NK-92 treated with Interleukin-12 subunit alpha and Interleukin-12 subunit beta, amount 100 ng/mL, for 24 hours (cell line): ENCODE measurements around the gene GTF2IRD2.
"Not testable (repeated sequence)": the region's sequence is repeated elsewhere in the genome, so short reads cannot be mapped to it uniquely, and the experiment has no call there.

Experiments
- DNase-seq: peaks from one replicate; lab custom pipeline; 2025; lab: John Stamatoyannopoulos, UW

Gene GTF2IRD2

GRCh38 chr7:74788369-74789150 is 62.8 kb downstream of the GTF2IRD2 start:
- DNase-seq = peak; percentile 80

DNA sequence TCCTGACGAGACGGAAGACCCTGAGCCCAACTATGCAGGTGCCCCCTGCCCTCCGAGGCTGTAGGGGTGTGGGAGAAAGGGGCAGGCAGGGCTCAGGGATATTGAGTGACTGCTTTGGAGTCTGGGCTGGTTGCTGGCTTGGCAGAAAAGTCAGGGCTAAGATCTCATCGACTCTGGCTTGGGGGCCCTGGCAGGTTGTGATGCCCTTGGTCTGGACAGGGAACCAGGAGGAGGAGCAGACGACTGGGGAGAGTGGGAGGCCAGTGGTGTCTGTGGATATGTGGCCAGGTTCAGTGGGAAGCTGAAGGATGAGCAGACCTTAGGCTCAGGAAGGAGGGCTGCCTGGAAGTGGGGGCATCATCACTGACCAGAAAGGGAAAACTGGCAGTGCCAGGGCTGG is 67.8 kb downstream of the GTF2IRD2 start:
- DNase-seq = not testable (repeated sequence)

GRCh38 chr7:74781746-74782145 is 69.7 kb downstream of the GTF2IRD2 start:
- DNase-seq = not testable (repeated sequence)

- DNase-seq = not testable (repeated sequence)
Observed at GRCh38 chr7:74779053-74779452, 72.4 kb downstream of the GTF2IRD2 start.

GRCh38 chr7:74775111-74775510 is 76.3 kb downstream of the GTF2IRD2 start:
- DNase-seq = not testable (repeated sequence)

GRCh38 chr7:74773760-74774750 is 77.3 kb downstream of the GTF2IRD2 start, which contains the start of gene NCF1:
Gene NCF1 (plus strand): TSS chr7:74774011. CDS start chr7:74774032, 21 bp downstream.
- not testable (repeated sequence) for DNase-seq

DNA sequence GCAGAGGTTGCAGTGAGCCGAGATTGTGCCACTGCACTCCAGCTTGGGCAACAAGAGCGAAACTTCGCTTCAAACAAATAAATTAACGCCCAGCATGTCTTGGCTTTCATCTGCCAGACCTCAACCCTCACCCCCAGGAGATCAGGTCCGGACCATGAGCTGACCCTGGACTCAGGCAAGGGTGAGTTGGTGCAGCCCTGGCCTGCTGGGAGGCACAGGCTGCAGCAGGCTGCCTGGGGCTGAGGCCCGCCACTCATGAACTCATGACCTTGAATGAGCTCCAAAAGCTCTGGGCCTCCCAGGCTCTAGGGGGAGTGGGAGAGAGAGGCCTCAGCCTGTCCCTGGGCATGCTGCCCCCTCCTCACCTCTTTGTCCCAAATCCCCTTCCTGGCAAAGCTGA is 79.3 kb downstream of the GTF2IRD2 start:
- not testable (repeated sequence) for DNase-seq

GRCh38 chr7:74770062-74770461 is 81.3 kb downstream of the GTF2IRD2 start:
- not testable (repeated sequence) for DNase-seq

DNA sequence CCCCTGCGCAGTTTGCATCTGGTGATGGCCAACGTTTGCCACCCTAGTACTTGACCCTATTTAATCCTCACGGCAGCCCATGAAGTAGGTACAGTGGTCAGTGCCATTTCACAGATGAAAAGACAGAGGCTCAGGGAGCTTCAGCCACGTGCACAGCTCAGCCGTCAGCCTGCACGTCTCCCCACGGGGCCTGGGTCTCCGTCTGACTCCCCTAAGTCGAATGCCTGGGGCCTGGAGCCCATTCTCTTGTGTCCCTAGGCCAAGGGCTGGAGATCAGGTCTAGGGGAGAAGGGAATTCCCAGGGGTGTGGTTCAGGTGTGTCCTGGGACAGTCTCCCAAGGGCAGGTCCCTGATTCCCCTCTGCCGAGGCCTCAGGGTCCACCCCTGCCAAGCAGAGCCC is 84.4 kb downstream of the GTF2IRD2 start:
- DNase-seq = not testable (repeated sequence)

- not testable (repeated sequence) for DNase-seq
Observed at GRCh38 chr7:74766509-74766908, 84.9 kb downstream of the GTF2IRD2 start.

DNA sequence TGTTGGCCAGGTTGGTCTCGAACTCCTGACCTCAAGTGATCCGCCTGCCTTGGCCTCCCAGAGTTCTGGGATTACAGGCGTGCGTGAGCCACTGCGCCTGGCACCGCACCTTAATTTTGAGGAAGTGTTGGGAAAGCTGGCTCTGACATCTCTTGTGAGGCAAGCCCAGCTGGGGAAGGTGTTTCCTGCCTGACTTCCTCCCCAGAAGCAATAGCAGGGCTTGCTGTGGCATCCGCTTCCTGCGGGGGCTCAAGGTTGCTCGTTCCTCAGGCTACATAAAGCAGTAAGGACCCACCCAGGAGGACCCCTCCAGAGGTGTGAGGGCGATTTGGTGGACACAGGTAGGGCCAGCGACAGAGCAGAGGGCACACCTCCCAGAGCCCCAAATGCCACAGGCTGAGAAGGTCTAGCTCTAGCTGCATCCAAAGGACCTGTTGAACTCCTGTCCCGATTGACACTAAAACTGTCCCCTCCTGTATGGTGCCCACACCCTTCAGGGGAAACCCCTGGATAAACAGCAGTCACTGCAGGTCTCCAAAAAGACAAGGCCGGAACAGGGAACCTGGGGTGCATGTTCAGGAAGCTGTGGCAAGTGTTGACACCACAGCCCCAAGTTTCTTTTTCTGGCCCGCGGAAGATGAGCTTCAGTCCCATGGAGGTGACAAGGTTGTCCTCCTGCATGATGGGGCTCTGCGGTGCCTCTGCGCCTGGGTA is 86.0 kb downstream of the GTF2IRD2 start:
- DNase-seq = not testable (repeated sequence)

DNA sequence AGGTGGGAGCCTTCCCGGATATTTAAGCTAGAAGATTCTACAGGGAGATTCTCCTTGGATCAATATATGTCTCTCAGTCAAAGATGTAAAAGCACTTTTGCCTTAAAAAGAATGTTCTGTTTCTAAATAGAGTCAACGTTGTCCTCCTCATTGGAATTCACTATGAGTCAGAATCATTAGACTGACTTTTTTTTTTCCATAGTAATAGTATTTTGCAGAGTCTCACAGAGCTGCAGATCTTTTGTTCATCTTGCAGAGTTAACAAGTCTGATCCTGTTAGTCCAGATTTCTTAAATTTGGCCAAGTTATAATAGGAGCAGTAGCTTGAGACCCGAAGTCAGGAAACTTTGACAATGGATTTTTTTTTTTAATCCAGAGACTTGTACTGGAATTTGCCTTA is 92.4 kb downstream of the GTF2IRD2 start:
- not testable (repeated sequence) for DNase-seq

DNA sequence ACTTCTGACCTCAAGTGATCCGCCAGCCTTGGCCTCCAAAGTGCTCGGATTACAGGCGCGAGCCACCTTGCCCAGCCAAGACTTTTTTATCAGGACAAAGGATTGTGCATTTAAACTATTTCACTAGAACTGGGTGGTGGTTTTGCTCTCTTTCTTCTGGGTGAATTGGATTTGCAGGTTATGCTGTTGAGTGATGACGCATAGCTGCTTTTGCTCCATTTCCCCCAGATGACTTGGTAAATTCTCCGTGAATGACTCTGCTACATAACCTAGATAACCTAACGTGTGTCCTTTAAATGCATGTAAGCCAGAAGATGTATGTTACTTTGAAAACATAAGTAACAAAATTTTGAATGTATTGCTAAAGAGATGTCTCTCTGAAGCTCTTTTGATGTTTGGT is 93.1 kb downstream of the GTF2IRD2 start:
- not testable (repeated sequence) for DNase-seq

- DNase-seq = not testable (repeated sequence)
Observed at GRCh38 chr7:74756673-74757072, 94.7 kb downstream of the GTF2IRD2 start.

DNA sequence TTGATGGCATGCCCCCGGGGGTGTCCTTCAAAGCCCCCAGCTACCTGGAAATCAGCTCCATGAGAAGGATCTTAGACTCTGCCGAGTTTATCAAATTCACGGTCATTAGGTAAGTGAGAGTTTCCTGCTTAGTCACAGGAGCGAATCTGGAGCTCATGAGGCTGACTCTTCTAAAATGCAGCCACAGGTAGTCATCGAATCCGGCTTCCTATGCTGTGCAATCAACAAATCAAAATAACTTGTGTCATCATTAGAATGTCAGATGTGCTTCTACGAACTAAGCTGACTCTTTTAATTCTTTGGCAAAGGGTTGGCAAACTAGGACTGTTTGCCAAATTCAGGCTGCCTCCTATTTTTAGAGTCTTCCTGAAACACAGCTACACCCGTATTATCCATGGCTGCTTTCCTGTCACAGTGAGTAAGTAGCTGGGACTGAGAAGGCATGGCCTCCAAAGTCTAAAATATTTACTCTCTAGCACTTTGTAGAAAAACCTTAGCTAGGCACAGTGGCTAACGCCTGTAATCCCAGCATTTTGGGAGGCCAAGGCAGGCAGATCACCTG is 97.4 kb downstream of the GTF2IRD2 start:
- DNase-seq = not testable (repeated sequence)
